ENCODE results near the gene SCRT2.

The SCRT2 gene

GRCh38 chr20:620246-620645 lies 55.4 kb downstream of the SCRT2 start:
- peaks cover 8 to 17% of the 10 kb centered on the region in 2 donors for H3K27me3 ChIP-seq (ENCODE audit: control insufficient read depth in 1 of 2, insufficient read depth in 2 of 2, low read length in 2 of 2)
- no peak overlapping the region for H3K9ac ChIP-seq (ENCODE audit: low read depth in 1 of 2, low read length in 2 of 2)
- peaks cover 5 to 7% of the 10 kb centered on the region in 2 donors for H3K9me3 ChIP-seq (ENCODE audit: control insufficient read depth in 1 of 2, low read length in 2 of 2)
- no peaks in the 10 kb centered on the region for H3K36me3 ChIP-seq (ENCODE audit: control insufficient read depth in 1 of 2, insufficient read depth in 2 of 2, low read length in 2 of 2)
- no peaks in the 10 kb centered on the region for H3K4me1 ChIP-seq (ENCODE audit: control insufficient read depth in 1 of 2, insufficient read depth in 2 of 2, low read length in 2 of 2)
- no peak overlapping the region for H3K4me3 ChIP-seq (ENCODE audit: low read depth in 1 of 2, low read length in 2 of 2)
- H3K27ac ChIP-seq (ENCODE audit: low read depth, low read length), result no peak overlapping the region

GRCh38 chr20:618980-619379 lies 56.6 kb downstream of the SCRT2 start:
- peaks cover 5 to 7% of the 10 kb centered on the region in 2 donors for H3K9me3 ChIP-seq (ENCODE audit: control insufficient read depth in 1 of 2, low read length in 2 of 2)
- H3K27ac ChIP-seq (ENCODE audit: low read depth, low read length), result no peak overlapping the region
- no peaks in the 10 kb centered on the region for H3K36me3 ChIP-seq (ENCODE audit: control insufficient read depth in 1 of 2, insufficient read depth in 2 of 2, low read length in 2 of 2)
- no peak overlapping the region for H3K4me3 ChIP-seq (ENCODE audit: low read depth in 1 of 2, low read length in 2 of 2)
- H3K27me3 ChIP-seq (ENCODE audit: control insufficient read depth in 1 of 2, insufficient read depth in 2 of 2, low read length in 2 of 2), result peaks cover 8 to 21% of the 10 kb centered on the region in 2 donors
- H3K4me1 ChIP-seq (ENCODE audit: control insufficient read depth in 1 of 2, insufficient read depth in 2 of 2, low read length in 2 of 2), result no peaks in the 10 kb centered on the region
- H3K9ac ChIP-seq (ENCODE audit: low read depth in 1 of 2, low read length in 2 of 2), result no peak overlapping the region

DNA sequence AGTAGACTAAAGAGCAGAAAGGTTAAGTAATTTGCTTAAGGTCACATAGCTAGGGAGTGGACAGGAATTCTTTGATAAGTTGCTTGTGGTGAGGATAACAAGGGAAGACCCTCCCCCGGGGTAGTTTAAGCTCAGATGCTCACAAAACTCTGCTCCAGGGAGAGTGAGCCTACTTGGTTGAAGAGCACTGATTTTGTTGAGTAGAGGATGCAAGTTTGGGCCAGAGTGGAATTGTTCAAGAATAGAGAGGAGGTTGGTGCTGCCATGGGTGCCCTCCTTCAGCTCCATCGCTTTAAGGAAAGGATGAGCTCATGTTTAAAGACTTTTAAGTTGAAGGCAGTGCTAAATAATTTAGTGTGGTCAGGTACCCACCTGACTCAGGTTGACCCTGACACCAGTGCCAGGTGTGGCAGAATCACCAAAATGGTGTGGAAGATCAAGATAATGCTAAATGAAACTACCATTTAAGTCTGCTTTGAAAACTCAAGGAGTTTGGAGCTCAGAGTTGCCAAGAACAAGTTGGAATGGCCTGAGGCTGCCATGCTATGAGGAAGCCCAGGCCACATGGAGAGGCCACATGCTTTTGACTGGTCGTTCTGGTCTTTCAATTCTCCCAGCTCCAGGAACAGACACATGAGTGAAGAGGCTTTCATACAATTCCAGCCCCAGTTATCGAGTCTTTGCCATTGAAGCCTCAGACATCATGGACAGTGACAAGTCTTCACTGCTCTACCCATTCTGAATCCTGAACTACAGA lies 57.5 kb downstream of the SCRT2 start:
- Histone ChIP-seq H3K36me3 (ENCODE audit: control insufficient read depth in 1 of 2, insufficient read depth in 2 of 2, low read length in 2 of 2) (no peaks in the 10 kb centered on the region), H3K4me1 (ENCODE audit: control insufficient read depth in 1 of 2, insufficient read depth in 2 of 2, low read length in 2 of 2) (no peaks in the 10 kb centered on the region), H3K4me3 (ENCODE audit: low read depth in 1 of 2, low read length in 2 of 2) (no peak overlapping the region), H3K9me3 (ENCODE audit: control insufficient read depth in 1 of 2, low read length in 2 of 2) (peaks cover 5 to 7% of the 10 kb centered on the region in 2 donors), H3K9ac (ENCODE audit: low read depth in 1 of 2, low read length in 2 of 2) (no peak overlapping the region), H3K27ac (ENCODE audit: low read depth, low read length) (no peak overlapping the region), H3K27me3 (ENCODE audit: control insufficient read depth in 1 of 2, insufficient read depth in 2 of 2, low read length in 2 of 2) (peaks cover 8 to 21% of the 10 kb centered on the region in 2 donors)

- no peaks in the 10 kb centered on the region for H3K36me3 ChIP-seq (ENCODE audit: control insufficient read depth in 1 of 2, insufficient read depth in 2 of 2, low read length in 2 of 2)
- peaks cover 27 to 34% of the 10 kb centered on the region in 2 donors for H3K27me3 ChIP-seq (ENCODE audit: control insufficient read depth in 1 of 2, insufficient read depth in 2 of 2, low read length in 2 of 2)
- H3K4me3 ChIP-seq (ENCODE audit: low read depth in 1 of 2, low read length in 2 of 2), result no peak overlapping the region
- H3K27ac ChIP-seq (ENCODE audit: low read depth, low read length), result no peak overlapping the region
- H3K9ac ChIP-seq (ENCODE audit: low read depth in 1 of 2, low read length in 2 of 2), result no peak overlapping the region
- H3K9me3 ChIP-seq (ENCODE audit: control insufficient read depth in 1 of 2, low read length in 2 of 2), result peaks cover 5 to 7% of the 10 kb centered on the region in 2 donors
- no peaks in the 10 kb centered on the region for H3K4me1 ChIP-seq (ENCODE audit: control insufficient read depth in 1 of 2, insufficient read depth in 2 of 2, low read length in 2 of 2)
Observed at GRCh38 chr20:615514-615913, 60.1 kb downstream of the SCRT2 start.

DNA sequence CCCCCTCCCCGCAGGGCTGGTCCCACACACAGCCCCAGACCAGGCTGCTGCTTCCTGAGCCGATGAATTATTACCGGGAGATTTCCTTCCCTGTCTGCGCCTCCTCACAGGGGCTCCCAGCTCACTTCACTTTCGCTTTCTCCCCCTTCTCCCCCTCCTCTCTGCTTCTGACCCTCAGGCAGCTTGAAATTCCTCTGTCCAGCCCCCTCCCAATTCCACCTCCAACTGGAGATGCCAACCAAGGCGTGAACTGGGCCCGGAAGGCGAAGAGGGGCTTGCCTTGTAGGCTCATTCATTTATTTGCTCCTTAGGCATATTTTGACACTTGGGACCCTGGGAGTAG lies 63.8 kb downstream of the SCRT2 start:
- H3K4me1 ChIP-seq (ENCODE audit: control insufficient read depth in 1 of 2, insufficient read depth in 2 of 2, low read length in 2 of 2), result no peaks in the 10 kb centered on the region
- H3K27me3 ChIP-seq (ENCODE audit: control insufficient read depth in 1 of 2, insufficient read depth in 2 of 2, low read length in 2 of 2), result peaks cover 42 to 48% of the 10 kb centered on the region in 2 donors
- no peaks in the 10 kb centered on the region for H3K9me3 ChIP-seq (ENCODE audit: control insufficient read depth in 1 of 2, low read length in 2 of 2)
- H3K36me3 ChIP-seq (ENCODE audit: control insufficient read depth in 1 of 2, insufficient read depth in 2 of 2, low read length in 2 of 2), result no peaks in the 10 kb centered on the region
- H3K27ac ChIP-seq (ENCODE audit: low read depth, low read length), result no peak overlapping the region
- H3K4me3 ChIP-seq (ENCODE audit: low read depth in 1 of 2, low read length in 2 of 2), result no peak overlapping the region
- no peak overlapping the region for H3K9ac ChIP-seq (ENCODE audit: low read depth in 1 of 2, low read length in 2 of 2)
